Stimulated activated CD4-positive, alpha-beta T cell treated with anti-CD3 and anti-CD28 coated beads, Interleukin-15, amount 100 ng/mL, for 48 hours (primary cell): ENCODE data around the gene NFAM1.

Experiments used
- DNase-seq, 2 donors: peaks; one replicate each; pipeline ENCODE4 v3.0.0-alpha.2; 2020; ENCODE audit warnings: low read depth in 2 of 2

NFAM1 gene

GRCh38 chr22:42334875-42335512, 97.2 kb downstream of the NFAM1 start:
- DNase-seq: no peak

- no peak for DNase-seq
These were observed 98.7 kb downstream of the NFAM1 start for GRCh38 chr22:42333544-42333943.

GRCh38 chr22:42332089-42332488, 100.1 kb downstream of the NFAM1 start:
- no peak for DNase-seq

DNA sequence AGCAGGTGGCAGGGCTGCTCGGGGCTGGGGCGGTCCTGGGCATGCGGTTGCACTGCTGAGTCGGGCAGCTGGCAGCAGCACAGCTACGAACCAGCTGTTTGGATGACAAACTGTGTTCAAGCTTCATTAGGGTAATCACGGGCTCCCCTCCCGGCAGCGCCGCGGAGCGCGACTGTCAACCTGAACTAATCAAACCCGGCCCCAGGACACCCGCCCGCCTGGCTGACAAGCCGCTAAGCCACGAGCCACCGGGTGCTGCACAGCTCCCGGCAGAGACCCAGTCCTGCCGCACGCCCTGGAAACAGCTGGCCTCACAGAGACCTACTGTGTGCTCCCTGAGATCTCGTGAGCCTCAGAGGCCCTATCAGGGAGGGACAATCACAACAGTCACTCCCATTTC, 101.2 kb downstream of the NFAM1 start:
- no peak for DNase-seq
